BJ (cell line): ENCODE results near the gene RASAL1. TPM values are rescaled to one million over a fixed set of nuclear protein-coding genes. Genes with fewer than 3 reads are reported as not detected.

Source experiments
- CTCF ChIA-PET: fragments of 350-600 bp; formaldehyde crosslinking; extraction: SDS; loops from one replicate; lab custom pipeline; 2021; ENCODE audit warnings: antibody characterized with exemption, inconsistent platforms; lab: Yijun Ruan, JAX
- POLR2A ChIA-PET: fragments of 300-600 bp; sonication (Branson Sonifier 250); formaldehyde crosslinking; extraction: SDS; loops from one replicate; lab custom pipeline; 2021; ENCODE audit warnings: antibody characterized with exemption; lab: Charles Lee
- DNase-seq: peaks from one replicate; pipeline ENCODE4 v3.0.0-alpha.2; 2011; ENCODE audit warnings: low read depth
- H3K27me3 ChIP-seq: 2 replicates; pipeline ENCODE4 v1.6.0; 2011; ENCODE audit warnings: low read length; ENCODE audit not compliant: control insufficient read depth, insufficient read depth
- H3K36me3 ChIP-seq: 2 replicates; pipeline ENCODE4 v1.5.1; 2011; ENCODE audit warnings: low read length; ENCODE audit not compliant: control insufficient read depth, insufficient read depth
- H3K4me3 ChIP-seq: 2 replicates; pipeline ENCODE4 v1.5.1; 2011; ENCODE audit warnings: low read depth, mild to moderate bottlenecking, control low read depth, low read length
- CTCF ChIP-seq: IDR thresholded peaks from 2 replicates; pipeline ENCODE4 v1.5.1; 2011; ENCODE audit warnings: low read depth, mild to moderate bottlenecking, control low read depth, inconsistent platforms, low read length, moderate library complexity; ENCODE audit not compliant: insufficient read depth
- polyA plus RNA-seq: library from polyadenylated mRNA; depleted of rRNA; stranded (reverse); fragments of >200 nt; gene quantifications from 2 replicates; pipeline ENCODE4 v1.2.3, GENCODE V29; 2011

Gene RASAL1
- polyA plus RNA-seq, 1 experiment, result not detected

GRCh38 chr12:113116875-113117274 lies 18.7 kb downstream of the RASAL1 start:
- CTCF ChIA-PET, result no interaction called here
- POLR2A ChIA-PET, result no interaction called here
- Histone ChIP-seq H3K4me3 (no peak overlapping the region), H3K36me3 (no peaks in the 10 kb centered on the region), H3K27me3 (no peaks in the 10 kb centered on the region; the same call in 1 of the 2 replicates)
- no peak for DNase-seq
- no peak for TF ChIP-seq CTCF

- CTCF ChIA-PET, result interaction anchor here (1.5 kb wide), 1 partner anchor 124 kb away, joined by 4 read pairs; no protein-coding TSS in a partner anchor
- Histone ChIP-seq H3K27me3 (no peaks in the 10 kb centered on the region; the same call in 1 of the 2 replicates), H3K36me3 (no peaks in the 10 kb centered on the region), H3K4me3 (no peak overlapping the region)
- TF ChIP-seq CTCF, result no peak
- POLR2A ChIA-PET, result no interaction called here
- DNase-seq, result no peak
Measured at GRCh38 chr12:113115455-113116126, 20.0 kb downstream of the RASAL1 start.

- no peaks in the 10 kb centered on the region; the same call in 1 of the 2 replicates for H3K27me3 ChIP-seq
- CTCF ChIA-PET, result interaction anchor here (1.5 kb wide), 1 partner anchor 123 kb away, joined by 4 read pairs; no protein-coding TSS in a partner anchor
- TF ChIP-seq CTCF, result no peak
- H3K4me3 ChIP-seq, result no peak overlapping the region
- DNase-seq, result no peak
- no peaks in the 10 kb centered on the region for H3K36me3 ChIP-seq
- POLR2A ChIA-PET, result no interaction called here
Measured at GRCh38 chr12:113114447-113115178, 20.9 kb downstream of the RASAL1 start.

- no peak for DNase-seq
- no peak for TF ChIP-seq CTCF
- Histone ChIP-seq H3K4me3 (no peak overlapping the region), H3K27me3 (no peaks in the 10 kb centered on the region; the same call in 1 of the 2 replicates), H3K36me3 (no peaks in the 10 kb centered on the region)
- POLR2A ChIA-PET, result no interaction called here
- CTCF ChIA-PET, result no interaction called here
Measured at GRCh38 chr12:113113397-113113796, 22.2 kb downstream of the RASAL1 start.
